GM13976 (cell line): ENCODE measurements around the gene NGFR.
A peak's percentile ranks its signal among the peaks of the same experiment; 100 is the strongest.

ENCODE experiments used
- DNase-seq: peaks from one replicate; pipeline ENCODE4 v3.0.0; 2012; ENCODE audit warnings: low spot score
- in situ Hi-C: fragments of 300-500 bp; cut with MboI; formaldehyde crosslinking; loops from one replicate; pipeline ENCODE4 v1.12.0; 2022; ENCODE audit warnings: low sequenced_read_pairs, mixed read lengths, inconsistent platforms; ENCODE audit not compliant: unreplicated experiment
- TF ChIP-seq, protein P1 (sequence below): IDR thresholded peaks from 2 replicates; pipeline ENCODE4 v1.5.1; 2012; ENCODE audit warnings: borderline replicate concordance, mild to moderate bottlenecking; ENCODE audit not compliant: insufficient read depth; ENCODE audit errors: extremely low read depth, missing control alignments, control extremely low read depth

Gene NGFR

DNA sequence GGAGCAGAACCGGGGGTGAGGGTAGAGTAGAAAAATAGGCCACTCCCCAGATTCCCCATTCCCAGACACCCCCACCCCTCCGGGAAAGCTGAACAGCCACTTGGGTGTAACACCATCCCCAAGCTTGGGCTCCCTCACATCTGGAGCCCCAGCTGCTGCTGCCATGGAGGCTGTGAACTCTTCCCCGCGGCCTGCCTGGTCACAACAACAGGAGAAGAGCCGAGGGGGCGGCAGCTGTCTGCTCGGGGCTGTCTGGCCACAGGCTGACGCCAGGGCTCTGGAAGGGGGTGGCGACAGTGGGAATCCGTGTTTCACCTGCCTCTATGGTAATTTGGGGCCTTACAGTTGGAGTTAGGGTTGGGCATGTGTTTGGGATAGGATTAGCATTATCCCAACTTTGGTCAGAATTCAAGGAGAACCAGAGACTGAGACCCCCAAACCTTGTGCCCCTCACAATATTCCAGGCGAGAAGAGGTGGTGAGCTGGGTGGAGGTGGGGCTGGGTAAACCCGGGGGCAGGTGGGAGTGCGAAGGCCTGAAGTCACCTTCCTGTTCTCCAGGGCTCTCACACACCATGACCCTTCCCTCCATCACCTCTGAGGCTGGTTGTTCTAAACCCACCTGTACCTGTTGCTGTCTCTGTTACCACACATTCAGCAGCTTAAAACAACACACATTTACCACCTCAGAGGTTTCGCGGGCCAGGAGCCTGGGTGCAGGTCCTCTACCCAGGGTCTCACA is 50.9 kb downstream of the NGFR start:
- peak; percentile 23 for DNase-seq
- in situ Hi-C loops = loop anchor here (25.0 kb wide), 1 partner anchor 234 kb away; no protein-coding TSS in a partner anchor

DNA sequence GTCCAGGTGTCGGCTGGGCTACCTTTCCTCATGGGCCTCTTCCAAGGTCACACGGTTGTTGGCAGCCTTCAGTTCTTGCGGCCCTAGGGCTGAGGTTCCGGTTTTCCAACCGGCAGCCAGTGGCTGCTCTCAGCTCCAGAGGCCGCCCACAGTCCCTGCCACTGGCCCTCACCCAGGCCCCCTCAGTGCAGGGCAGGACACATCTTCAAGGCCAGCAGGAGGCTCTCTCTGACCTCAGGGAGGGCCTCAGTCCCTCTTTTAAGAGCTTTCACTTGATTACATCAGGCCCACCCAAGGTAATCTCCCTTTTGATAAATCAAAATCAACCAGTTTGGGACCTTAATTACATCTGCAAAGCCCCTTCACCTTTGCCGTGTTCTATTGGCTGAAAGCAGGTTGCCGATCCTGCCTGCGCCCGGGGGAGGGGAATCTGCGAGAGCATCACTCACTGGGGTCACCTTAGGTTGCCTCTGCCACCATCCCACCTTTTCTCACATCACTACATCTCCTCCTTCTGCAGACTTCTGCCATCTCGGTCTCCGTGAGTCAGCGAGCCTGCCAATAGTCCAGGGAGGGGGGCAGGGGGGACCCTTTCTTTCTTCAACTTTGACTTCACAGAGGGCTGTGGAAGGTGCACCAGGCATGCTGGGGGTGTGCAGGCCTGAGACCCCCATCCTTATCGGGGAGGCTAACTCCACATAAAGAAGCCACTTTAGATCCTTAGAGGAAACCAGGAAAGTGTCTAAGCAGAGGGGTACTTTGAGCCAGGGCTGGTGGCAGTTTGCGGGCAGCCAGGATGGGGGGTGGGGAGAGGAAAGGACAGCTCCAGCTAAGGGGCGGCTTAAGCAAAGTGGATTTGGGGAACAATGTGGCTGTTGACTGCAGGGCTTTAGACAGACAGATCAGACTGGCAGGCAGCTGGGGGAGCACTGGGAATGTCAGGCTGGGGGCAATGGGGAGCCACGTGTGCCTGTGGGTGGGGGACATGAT is 51.7 kb downstream of the NGFR start:
- in situ Hi-C loops = loop anchor here (25.0 kb wide), 1 partner anchor 235 kb away; no protein-coding TSS in a partner anchor
- TF ChIP-seq, protein P1, sequence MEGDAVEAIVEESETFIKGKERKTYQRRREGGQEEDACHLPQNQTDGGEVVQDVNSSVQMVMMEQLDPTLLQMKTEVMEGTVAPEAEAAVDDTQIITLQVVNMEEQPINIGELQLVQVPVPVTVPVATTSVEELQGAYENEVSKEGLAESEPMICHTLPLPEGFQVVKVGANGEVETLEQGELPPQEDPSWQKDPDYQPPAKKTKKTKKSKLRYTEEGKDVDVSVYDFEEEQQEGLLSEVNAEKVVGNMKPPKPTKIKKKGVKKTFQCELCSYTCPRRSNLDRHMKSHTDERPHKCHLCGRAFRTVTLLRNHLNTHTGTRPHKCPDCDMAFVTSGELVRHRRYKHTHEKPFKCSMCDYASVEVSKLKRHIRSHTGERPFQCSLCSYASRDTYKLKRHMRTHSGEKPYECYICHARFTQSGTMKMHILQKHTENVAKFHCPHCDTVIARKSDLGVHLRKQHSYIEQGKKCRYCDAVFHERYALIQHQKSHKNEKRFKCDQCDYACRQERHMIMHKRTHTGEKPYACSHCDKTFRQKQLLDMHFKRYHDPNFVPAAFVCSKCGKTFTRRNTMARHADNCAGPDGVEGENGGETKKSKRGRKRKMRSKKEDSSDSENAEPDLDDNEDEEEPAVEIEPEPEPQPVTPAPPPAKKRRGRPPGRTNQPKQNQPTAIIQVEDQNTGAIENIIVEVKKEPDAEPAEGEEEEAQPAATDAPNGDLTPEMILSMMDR = no peak
- peak; percentile 17 for DNase-seq

More for the DNA sequence above, 50.9 kb downstream of the NGFR start:
- TF ChIP-seq, protein P1 = no peak

DNA sequence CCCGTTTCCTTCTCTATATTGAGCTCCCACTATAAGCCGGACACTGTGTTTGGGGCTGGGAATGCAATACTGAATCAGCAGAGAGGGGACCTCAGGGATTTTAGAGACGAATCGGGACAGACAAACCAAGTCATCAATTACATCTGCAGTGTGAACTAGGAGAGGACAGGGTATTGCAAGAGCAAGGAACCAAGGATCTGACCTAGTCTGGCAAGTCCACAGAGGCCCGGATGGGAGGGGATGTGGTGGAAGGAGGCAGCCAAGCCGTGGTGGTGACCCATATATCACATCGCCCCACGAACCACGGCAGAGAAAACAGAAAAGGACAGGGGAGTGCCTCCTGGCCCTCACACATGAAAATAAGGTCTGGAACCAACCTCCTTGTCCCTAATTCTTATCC is 52.5 kb downstream of the NGFR start:
- TF ChIP-seq, protein P1 = no peak
- in situ Hi-C loops = loop anchor here (25.0 kb wide), 1 partner anchor 235 kb away; no protein-coding TSS in a partner anchor
- DNase-seq = peak; percentile 29

DNA sequence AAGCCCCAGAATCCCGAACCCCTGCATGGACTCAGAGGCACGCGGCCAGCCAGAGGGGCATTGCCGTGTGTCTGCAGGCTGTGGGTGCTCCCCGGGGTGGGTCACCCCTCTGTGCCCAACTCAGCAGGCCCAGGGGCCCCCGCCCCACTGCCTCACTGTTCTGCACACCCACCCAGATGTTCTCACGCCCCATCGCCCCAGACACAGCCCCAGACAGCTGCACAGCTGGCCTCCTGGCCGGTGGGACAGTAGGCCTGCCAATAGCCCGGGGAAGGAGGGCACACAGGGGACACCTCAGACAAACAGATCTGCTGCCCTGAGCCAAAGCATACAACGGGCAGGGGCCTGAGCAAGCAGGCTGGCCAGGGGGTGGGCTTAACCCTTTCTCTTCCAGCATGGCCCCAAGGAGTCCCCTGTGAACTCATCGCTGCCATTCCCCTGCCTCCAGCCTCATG is 53.0 kb downstream of the NGFR start:
- TF ChIP-seq, protein P1 = no peak
- no peak for DNase-seq
- in situ Hi-C loops = loop anchor here (25.0 kb wide), 1 partner anchor 236 kb away; no protein-coding TSS in a partner anchor

DNA sequence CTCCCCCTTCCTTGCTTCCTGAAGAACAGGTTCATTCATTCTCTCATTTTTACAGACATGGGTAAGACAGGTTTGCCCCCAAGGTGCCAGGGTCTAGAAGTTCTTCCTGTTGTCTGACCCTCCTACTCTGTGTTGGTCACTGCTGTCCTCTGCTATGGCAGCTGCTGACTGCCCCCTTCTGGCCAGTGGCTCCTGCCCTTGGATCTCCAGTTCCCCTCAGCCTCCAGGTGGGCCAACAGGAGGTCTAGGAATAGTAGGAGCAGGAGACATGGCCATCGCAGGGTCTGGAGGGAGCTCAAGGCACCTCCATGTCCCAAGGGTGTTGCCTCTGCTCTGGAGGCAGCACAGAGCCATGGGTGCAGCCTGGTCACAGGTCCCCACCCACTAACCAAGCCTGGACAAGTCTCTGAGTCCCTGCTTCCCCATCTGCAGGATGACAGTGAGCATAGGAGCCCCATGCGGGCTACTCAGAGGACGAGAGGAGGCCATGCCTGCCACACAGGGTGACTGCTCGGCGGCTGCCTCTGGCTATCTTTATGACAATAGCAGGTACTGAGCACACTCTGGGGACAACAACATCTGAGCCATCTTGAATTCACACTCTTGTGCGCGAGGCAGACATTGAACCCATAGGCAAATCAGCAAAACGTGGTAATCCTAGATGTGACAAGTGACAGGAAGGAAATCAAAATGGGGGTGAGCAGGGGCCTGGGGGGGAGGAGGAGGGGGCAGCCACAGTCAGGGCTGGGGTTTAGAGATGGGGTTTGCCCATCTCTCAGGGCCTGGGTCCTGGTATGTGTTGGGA is 53.6 kb downstream of the NGFR start:
- TF ChIP-seq, protein P1 = peak; percentile 55
- DNase-seq = peak; percentile 76
- in situ Hi-C loops = loop anchor here (25.0 kb wide), 1 partner anchor 236 kb away; no protein-coding TSS in a partner anchor

DNA sequence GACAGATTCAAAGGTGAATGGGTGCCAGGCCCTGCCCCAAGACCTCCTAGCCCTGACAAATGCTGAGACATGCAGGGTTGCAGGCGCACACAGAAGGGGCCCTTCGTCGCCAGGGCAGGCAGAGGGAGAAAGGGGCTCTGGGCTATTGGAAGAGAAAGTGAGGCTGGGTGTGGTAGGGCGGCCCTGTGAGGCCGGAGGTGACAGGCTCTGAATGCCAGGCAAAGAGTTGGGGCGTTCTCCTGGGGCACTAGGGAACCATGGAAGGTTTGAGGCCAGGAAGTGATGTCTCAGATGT is 54.2 kb downstream of the NGFR start:
- peak; percentile 18 for DNase-seq
- TF ChIP-seq, protein P1 = no peak
- in situ Hi-C loops = loop anchor here (25.0 kb wide), 1 partner anchor 237 kb away; no protein-coding TSS in a partner anchor
